Activated CD4-positive, alpha-beta T cell treated with anti-CD3 and anti-CD28 coated beads for 48 hours (primary cell): ENCODE measurements around the gene PRAF2.

Source experiments
- DNase-seq: peaks from one replicate; pipeline ENCODE4 v3.0.0-alpha.2; 2020

PRAF2 gene, protein sequence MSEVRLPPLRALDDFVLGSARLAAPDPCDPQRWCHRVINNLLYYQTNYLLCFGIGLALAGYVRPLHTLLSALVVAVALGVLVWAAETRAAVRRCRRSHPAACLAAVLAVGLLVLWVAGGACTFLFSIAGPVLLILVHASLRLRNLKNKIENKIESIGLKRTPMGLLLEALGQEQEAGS

DNA sequence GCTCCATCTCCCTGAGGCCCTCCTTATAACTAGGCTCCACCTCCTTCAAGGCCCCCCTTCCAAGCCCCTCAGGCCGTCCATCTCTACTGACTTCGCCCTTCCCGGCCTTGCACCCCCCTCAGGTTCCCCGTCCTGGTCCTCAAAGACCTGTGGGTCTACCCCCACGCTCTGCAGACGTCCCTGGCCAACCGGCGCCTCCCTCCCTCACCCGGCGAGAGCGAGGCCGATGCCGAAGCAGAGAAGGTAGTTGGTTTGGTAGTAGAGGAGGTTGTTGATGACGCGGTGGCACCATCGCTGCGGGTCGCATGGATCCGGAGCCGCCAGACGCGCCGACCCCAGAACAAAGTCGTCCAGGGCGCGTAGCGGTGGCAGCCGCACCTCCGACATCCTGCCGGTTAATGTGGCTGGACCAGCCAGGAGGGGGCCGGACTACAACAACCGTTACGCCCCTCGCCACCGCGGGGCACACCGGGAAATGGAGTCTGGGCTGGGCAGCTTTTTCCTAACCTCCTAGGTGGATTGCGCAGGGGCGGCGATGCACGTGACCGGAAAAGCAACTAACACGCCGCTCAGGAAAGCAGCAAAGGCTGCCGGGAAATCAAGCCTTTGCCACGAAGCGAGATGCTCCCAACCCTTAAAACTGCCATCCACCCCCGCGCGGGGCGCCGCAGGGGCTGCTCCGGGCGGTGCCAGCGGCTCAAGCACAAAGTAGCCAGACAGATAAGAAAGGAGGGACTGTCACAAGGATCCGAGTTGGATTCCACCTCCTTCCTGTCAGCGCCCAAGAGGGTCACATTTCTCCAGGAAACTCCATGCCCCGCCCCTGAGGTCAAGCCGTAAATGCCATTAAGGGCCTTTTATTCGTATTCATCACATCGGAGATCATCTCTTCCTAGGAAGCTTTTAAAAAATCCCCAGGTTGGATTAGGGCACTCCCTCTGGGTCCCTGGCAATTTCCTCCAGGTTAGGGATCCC lies at the start of gene PRAF2:
PRAF2 (minus strand) TSS at position 402 of the 975 bp plus-strand sequence; CDS start at position 387, 15 bp downstream.
- DNase-seq, result peak; percentile 93

DNA sequence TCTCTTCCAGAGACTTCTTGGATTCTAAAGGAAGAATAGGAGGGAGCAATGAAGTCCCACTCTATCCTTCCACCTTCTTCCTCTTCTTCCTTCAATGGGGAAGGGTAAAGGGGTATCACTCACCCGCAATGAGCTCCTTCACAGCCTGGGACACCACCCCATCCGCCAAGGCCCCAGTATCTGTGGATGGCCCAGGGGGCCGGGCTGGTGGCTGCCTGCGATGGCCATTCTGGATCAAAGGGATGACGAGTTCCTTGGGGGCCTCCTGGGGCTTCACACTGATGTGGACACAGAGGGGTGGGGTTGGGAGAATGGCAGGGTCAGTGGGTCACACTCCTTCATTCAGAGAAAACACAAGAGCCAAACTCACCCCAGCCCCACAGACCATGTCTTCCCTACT lies 48.7 kb upstream of the PRAF2 start:
- no peak for DNase-seq

GRCh38 chrX:49120091-49120490 lies 46.3 kb upstream of the PRAF2 start:
- DNase-seq, result no peak

DNA sequence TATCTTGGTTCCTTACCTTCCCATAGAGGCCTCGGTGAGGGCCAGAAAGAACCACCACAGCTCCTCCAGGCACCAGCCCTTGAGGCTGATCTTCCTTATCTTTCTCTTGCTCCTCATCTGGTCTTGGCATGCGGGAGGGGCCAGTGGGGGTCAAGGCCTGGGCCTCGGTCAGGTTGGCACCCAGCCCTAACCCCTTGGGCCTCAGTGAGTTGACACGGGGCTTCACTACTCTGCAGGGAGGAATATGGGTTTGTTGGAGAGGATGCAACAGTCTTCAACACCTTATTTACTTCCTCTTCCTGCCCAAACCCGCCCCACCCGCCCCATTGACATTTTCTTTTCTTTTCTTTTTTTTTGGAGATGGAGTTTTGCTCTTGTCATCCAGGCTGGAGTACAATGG lies 43.8 kb upstream of the PRAF2 start:
- DNase-seq, result no peak

- no peak for DNase-seq
These were observed 42.9 kb upstream of the PRAF2 start for GRCh38 chrX:49116716-49117115.

GRCh38 chrX:49116076-49116475 lies 42.3 kb upstream of the PRAF2 start:
- no peak for DNase-seq

DNA sequence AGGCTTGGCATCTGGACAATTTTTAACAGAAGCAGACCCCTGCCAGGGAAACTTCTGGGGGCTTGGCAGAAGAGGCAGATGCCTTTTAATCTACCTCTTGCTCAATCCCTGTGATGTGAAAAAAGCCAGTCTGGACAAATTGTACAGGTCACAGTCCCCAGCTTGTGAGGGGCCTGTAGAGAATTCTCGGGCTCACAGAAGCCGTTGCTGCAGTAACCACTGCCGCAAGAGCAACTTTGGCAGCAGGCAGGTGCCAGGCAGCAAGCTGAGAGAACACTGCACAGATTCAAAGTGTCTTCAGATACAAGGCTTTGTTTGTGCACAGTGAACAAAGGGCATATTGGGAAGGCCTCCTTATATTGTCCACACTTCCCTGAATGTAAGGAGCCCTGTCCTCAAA lies 38.0 kb upstream of the PRAF2 start:
- DNase-seq, result no peak

GRCh38 chrX:49110417-49110816 lies 36.6 kb upstream of the PRAF2 start:
- DNase-seq, result no peak

GRCh38 chrX:49108641-49109040 lies 34.8 kb upstream of the PRAF2 start:
- DNase-seq, result no peak

GRCh38 chrX:49106930-49107329 lies 33.1 kb upstream of the PRAF2 start:
- peak; percentile 10 for DNase-seq

GRCh38 chrX:49106296-49106695 lies 32.5 kb upstream of the PRAF2 start:
- no peak for DNase-seq

DNA sequence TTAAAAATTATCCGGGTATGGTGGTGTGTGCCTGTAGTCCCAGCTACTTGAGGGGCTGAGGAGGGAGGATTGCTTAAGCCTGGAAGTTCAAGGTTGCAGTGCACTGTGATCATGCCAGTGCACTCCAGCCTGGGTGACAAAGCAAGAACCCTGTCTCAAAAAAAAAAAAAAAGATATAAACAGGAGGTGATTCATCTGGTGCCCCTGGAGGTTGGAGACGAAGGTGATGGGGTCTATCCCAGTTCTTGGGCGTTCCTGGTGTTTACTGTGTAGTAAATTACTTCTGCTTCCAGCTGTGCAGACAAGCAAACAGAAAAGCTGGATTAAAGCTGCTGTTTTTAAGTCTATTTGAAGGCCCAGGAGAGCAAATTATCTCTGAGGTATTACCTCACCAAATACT lies 29.8 kb upstream of the PRAF2 start:
- no peak for DNase-seq

DNA sequence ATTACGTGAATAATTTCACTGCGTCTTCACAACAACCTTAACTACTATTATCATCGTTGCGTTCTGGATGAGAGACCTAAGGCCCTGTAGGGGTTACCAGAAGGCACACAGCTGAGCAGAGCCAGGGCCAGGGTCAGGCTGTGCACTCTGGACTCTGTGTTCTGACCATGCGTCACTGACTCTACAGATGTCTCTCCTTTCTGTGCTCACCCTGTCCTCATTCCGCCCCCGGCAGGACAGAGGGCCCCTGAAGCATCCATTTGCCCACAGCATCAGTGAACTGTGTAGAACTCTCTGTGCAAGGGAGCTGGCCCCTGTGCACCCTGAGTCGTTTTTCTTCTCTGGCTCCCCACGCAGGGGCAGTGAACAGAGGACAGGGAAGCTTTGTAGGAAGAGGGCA lies 28.4 kb upstream of the PRAF2 start:
- DNase-seq, result no peak

- DNase-seq, result no peak
These were observed 27.8 kb upstream of the PRAF2 start for GRCh38 chrX:49101629-49101984.

DNA sequence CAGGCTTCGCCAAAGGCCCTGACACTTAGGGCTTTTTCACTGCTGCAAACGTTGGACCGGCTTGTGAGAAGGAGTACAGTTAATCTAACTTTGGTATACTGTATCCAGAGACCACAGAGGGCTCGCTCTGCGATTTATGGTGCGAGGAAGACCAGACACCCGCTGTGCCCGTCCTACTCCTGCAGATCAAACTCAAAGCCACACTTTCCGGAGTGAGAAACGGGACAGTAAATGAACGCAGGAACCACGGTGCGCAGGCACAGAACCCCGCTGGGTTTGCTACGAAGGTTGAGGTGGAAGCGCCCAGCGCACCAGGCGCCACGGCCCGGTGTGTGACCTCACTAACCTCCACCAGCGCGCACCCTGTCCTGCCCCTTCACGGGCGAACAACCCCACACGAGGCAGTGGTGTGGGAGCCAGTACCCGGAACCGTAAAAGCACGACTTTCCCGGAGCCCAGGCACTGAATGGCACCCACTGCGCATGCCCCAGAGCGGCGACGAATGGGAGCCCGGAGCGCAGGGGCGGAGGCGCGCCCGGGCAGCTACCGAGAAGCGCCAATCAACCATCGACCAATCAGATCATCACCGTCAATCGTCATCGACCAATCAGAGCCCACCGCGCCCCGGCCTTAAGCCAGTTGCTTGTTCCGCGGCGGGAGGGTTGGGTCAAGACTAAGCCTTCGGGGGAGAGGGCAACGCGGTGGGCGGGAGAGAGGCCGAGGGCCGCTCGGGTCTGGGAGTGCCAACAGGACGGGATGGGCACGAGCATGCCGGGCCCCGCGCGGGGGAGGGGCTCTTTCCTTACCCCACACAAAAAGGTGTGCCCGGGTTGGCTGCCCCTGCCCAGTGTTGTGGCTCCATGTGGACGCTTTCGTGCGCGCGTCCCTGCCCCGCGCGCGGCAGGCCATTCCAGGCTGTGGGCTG lies 27.2 kb upstream of the PRAF2 start:
- peak; percentile 90 for DNase-seq

DNA sequence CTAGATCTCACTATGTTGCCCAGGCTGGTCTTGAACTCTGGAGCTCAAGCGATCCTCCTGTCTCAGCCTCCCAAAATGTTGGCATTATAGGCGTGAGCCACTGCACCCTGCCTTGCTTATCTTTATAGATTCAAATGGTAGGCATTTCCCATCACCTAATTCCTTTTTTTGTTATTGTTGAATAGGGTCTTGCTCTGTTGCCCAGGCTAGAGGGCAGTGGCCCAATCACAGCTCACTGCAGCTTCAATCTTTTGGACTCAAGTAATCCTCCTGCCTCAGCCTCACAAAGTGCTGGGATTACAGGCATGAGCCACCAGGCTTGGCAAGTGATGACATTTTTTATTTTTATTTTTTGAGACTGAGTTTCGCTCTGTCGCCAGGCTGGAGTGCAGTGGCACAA lies 22.6 kb upstream of the PRAF2 start:
- DNase-seq, result no peak

- no peak for DNase-seq
These were observed 15.8 kb upstream of the PRAF2 start for GRCh38 chrX:49089553-49089952.

DNA sequence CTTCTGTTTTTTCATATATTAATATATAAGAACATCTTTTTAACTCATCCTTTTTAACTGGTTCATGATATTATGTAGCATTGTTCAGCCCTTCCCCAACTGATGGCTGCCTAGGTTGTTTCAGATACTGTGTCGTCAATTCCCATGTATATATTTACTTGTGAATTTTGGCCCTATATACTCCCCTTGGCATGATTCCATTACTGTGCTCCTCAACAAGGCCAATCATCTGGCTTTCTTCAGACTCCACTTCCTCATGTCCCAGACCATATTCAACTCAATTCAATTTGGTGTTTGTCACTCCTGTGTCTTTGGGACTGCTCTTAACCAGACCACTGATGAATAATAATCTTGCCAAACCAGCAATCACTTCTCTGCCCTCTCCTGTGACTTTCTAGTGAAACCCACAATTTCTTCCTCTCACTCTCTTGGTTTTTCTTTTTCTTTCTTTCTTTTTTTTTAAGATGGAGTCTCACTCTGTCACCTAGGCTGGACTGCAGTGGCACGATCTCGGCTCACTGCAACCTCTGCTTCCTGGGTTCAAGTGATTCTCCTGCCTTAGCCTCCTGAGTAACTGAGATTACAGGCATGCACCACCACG lies 8.6 kb upstream of the PRAF2 start:
- DNase-seq, result no peak

DNA sequence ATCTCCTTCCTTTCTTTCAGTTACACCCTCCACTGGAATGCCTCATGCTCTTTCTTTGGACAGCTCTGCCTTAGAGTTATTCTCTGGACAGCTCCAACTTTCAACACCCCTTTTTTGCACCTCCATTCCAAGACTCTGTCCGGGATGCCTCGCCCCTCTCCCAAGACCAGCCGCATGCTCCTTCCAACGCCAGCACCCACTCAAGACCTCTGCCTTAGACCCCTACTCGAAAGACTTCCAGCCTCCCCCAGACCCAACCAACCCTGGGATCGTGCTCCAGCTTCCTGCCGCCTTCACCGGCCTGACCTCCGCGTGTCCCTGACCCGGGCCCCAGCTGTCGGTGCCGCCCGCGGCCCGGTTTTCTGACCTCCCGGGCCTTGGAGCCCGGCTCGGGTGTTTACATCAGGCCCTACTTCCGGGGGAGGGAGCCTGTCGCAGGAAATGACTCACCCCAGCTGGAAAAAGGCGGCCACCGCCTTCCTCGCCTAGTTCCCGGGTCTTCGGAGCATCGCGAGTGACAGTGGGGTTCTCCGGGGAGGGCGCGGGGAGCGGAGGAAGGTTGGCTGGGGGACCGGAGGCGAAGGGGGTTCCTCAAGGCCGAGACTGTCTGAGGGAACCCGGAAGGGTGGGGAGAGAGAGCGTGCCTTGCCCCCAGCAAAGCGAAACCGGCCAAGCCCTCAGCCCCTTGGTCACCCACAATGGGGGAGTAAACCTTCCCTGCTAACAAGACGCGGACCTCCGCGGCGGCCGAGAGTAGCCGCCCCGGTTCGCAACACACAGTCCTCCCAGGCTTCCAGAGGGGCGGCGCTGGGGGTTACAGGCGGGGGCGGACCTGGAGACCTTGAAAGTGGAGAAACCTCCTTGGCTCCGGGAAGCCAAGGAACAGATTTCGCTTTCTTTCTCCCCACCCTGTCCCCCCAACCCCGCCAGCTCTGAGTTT lies 6.0 kb upstream of the PRAF2 start, which contains the start of gene WDR45:
WDR45 (minus strand) TSS at position 399 of the 940 bp plus-strand sequence. CDS start 1,792 bp downstream, outside the sequence.
- peak; percentile 78 for DNase-seq

DNA sequence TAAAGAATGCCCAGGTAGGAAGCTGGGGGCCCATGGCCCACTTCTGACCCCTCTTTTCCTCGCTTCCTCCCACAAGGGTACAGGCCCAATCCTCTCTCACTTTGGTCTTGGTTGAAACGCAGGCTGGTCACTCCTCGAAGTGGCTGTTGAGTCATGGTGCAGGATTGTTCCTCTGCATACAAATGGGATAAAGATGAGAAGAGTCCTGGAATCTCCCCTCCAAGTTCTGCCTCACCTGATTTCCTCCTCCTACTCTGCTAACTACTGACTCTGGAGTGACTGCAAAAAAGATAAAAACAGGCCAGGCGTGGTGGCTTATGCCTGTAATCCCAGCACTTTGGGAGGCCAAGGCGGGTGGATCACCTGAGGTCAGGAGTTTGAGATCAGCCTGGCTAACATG lies 4.1 kb upstream of the PRAF2 start:
- no peak for DNase-seq

DNA sequence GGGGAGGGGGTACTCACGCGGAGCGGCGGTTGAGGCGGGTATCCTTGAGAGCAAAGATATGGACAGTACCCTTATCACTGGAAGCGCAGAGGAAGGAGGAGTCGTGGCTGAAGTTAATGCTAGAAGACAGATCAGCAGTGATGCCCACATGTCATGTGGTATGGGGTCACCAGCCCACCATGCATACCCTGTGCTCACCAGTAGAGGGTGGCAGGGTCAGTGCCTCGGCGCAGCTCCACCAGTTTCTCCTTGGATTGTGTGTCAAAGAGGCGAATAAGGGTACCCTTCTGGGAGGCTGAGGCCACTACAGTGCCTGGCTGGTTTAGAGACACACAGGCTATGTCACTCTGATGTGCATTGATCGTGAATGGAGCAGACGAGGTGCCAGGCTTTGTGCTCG lies 1.5 kb upstream of the PRAF2 start:
- no peak for DNase-seq

DNA sequence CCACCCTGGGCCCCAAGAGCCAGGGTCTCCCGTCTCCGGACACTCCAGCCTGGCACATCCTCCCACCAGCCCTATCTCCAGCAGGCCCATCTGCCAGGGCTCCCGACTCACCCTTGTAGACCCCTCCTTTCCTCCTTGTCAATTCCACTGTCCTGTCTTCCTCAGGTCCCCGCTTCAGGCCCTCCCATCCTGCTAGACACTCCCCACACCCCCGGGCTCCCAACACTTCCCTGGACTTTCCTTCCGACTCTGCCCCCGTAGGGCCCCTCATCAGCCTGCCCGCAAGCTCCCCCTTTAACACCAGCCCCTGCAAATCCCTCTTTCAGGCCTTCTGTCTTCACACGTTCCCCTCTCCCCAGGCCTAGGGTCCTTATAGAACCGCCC lies 1.1 kb downstream of the PRAF2 start:
- DNase-seq, result no peak
